NCI-H128 (cell line): ENCODE measurements around the gene PTPRD.

ENCODE experiments used
- DNase-seq: peaks from one replicate; lab custom pipeline; 2025; ENCODE audit not compliant: unreplicated experiment; lab: John Stamatoyannopoulos, UW

PTPRD gene

GRCh38 chr9:10612641-10613398 lies at the start of gene PTPRD:
Gene PTPRD (minus strand): TSS chr9:10613002.
- peak; percentile 19 for DNase-seq

- no peak for DNase-seq
Observed at GRCh38 chr9:10661994-10662393, 49.2 kb upstream of the PTPRD start.

GRCh38 chr9:10661376-10661775 lies 48.6 kb upstream of the PTPRD start:
- no peak for DNase-seq

DNA sequence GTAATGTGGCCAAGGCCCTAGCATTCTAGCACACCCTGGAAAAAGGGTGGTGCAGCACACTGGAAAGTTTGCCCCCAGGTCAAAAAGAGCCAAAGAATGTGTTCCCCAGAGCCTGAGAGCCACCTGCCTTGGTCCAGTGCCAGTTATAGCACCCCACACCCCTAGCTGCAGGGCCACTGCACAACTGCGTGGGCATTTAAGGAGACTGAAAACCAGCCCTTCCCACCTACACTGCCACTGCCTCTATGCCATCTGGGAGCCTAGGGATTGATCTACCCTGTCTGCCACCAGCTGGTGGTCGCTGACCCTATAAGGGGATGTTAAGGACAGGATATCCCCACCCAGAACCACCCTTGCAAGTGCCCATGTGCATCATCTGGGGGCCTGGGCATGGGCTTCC lies 38.2 kb upstream of the PTPRD start:
- DNase-seq: no peak

DNA sequence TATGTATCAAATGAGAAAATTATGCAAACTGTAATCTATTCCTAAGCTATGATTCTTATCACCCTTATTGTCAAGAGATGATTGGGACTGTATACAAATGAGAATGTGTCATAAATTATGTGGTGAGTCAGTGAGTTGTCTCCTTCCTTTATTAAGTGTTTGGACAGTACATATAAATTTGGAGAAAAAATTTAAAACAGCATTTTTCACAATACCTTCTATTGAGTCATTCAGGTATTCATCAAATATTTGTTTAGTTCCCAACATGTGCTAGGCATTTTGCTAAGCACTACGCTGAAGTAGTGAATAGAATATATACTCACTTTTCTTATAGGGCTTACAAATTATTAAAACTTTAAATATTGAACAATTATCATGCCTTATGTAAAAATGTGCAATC lies 36.3 kb upstream of the PTPRD start:
- DNase-seq: no peak

DNA sequence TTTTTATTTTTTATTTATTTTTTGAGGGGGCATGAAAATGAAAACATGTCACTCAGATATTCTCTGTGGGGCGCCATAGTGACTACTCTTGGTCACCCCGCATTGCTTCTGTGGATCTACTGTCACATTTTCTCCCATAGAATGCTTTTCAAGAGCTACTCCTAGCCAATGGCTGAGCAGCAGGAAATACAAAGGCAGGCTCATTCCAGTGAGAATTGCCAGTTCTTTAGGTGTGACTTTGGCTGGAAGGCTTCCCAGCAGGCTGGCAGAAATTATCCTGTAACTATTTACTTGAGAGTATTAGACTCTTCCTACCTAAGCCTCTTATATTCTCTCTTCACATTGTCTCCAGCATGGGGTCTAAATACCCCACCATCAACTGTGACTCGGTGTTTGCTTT lies 21.0 kb upstream of the PTPRD start:
- no peak for DNase-seq

- DNase-seq: no peak
Observed at GRCh38 chr9:10614196-10614800, 1.5 kb upstream of the PTPRD start.

DNA sequence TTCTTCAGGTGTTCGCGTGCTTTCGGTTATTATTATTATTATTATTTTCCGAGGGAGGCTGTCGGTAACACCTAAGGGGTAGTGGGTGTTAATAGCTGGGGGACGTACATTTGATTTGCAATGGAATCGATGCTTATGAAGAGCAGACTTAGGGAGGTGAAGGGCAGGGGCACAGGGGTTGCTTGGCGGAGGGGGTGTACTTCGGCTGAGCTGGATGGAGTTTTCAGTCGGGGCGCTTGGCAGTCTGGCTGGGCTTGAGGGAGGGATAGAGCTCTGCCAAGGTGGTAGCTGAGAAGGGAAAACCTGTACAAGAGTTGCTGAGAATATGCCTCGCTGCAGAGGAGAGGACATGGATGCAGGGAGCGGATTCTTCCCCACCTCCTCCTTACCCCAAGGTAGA lies 617 bp upstream of the PTPRD start:
- DNase-seq: no peak

DNA sequence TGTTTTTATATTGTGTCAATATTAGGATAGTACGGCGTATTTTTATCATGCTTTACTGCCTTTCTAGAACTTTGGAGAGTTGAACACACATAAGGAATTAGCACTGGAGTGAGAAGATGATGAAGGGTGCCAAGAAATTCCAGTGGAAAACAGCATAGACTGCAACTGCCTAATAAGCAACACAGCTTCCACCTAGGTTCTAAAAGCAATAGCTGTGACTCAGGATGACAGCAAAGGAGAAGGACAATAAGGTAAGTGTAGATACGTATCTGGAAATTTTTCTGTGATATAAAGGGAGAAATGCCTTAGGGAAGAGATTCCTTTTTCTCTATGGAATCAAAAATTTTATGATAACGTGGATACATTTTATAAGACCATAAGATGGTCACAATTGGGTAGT lies 7.4 kb downstream of the PTPRD start:
- no peak for DNase-seq

GRCh38 chr9:10604927-10605326 lies 7.9 kb downstream of the PTPRD start:
- no peak for DNase-seq

GRCh38 chr9:10597801-10598200 lies 15.0 kb downstream of the PTPRD start:
- DNase-seq: no peak

DNA sequence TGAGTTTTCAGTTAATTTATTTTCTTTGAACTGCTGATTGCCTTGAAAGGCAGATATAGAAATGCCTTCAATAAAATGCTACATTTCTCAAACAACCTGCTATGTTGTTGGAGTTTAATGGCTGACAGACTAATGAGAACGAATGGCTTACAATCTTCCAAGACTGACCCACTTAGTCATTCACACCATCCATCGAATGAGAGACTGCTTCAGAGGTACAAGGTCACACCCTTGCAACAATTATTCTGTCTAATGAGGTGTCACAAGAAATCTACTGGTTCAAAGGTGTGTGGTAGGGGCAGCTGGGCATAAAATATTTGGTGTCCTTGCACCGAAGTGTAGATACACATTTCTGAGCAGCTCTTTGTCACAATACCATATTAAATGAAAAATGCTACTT lies 18.3 kb downstream of the PTPRD start:
- no peak for DNase-seq

DNA sequence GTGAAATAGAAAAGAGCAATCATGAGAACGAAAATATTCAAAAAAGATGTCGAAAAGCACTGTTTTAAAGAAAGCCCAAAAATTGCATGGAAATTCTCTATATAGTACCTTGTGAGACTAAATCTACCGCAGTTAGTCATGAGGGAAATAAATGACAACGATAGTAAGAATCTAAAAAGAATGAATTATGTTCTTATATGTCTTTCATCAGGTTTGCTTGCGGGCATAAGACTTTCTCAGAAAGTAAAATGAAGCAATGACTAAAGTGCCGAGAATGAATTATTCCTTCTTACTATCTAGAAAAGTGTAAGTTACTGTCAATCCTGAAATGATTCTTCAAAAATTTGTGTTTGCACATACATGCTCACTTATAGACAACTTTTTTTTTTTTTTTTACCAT lies 26.4 kb downstream of the PTPRD start:
- DNase-seq: no peak

- DNase-seq: no peak
Observed at GRCh38 chr9:10571699-10572098, 41.1 kb downstream of the PTPRD start.

DNA sequence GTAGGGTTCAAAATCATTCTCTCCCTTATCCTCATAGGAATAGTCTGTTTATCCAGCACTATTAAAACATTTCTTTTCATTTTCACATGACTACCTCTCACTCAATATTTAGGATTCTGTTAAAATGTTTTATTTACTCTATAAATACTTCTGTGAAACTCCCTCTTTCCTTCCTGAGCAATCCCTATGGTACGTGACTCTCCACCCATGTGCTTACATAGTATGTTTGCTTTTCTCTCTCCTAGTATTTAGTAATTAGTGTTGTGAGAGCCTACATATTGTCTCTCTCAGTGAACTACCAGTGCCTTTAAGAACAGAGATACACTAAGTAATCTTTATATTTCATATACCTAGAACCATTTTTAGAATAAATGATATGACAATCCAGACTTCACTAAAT lies 46.0 kb downstream of the PTPRD start:
- DNase-seq: no peak

DNA sequence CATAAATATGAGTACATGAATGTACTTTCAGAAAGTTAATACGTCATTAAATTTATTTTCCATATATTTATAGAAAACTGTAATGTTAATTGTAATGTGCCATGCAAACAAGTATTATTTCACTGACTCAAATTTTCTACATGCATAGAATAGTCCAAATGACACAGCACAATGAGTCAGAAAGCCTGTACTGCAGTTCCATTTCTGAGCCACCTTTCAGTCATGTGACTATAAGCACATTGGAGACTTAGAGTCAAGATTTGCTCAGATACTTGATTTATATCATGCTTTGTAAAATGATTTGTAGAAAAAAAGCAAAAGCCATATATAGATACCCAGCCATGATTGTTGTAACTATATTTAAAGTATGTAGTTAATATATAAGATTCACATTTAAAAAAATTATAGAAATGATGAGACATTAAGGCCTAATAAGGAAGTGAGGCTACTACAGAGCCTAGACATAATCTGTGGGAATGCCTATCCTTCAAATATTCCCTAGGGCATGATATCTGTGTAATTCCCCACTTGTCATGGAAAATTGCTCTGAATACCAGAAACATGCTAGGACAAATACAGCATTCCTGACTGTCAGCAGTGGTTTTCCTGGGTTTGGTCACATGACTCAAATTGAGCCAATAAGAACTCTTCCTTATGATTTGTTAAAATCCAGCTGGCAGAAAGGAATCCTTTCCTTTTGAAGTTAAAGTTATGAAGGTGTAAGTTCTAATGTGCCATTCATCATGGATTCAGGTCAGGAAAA lies 50.0 kb downstream of the PTPRD start:
- no peak for DNase-seq

GRCh38 chr9:10548348-10548747 lies 64.5 kb downstream of the PTPRD start:
- DNase-seq: no peak

GRCh38 chr9:10538073-10538472 lies 74.7 kb downstream of the PTPRD start:
- no peak for DNase-seq

- DNase-seq: no peak
Observed at GRCh38 chr9:10534850-10535249, 78.0 kb downstream of the PTPRD start.

DNA sequence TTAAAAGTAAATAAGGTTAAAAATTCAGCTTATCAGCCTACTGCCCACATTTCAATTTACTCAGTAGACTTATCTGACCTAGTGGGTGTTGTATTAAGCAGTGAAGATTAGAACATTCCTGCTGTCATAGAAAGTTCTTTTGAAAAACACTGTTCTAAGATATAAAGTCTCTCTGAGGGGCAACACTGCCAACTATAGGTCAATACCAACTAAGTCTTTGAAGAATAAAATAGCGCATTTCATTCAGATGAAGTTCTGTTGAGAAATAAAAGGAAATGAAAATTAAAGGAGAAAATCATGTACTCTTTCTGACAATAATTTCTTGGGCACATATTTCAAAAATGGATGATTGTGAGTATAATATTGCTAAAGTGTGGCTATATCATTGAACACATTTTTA lies 86.8 kb downstream of the PTPRD start:
- DNase-seq: no peak

DNA sequence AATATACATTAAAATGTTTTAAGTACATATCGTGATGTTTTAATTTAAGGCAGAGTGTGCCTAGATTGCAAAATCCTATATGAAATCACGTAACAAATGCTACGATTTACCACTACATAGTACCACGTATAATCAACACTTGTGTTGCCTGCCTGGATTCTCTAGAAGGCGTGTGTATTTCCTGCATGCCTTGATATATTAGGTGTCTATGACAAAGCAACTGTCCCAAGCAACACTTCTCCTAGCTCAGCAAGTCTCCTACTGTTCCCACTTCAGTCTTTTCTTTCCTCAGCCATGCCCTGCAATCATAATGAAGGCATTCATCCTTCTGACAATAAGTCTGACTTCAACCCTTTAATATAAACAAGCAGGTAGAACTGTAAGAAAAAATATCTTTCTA lies 89.6 kb downstream of the PTPRD start:
- DNase-seq: no peak

DNA sequence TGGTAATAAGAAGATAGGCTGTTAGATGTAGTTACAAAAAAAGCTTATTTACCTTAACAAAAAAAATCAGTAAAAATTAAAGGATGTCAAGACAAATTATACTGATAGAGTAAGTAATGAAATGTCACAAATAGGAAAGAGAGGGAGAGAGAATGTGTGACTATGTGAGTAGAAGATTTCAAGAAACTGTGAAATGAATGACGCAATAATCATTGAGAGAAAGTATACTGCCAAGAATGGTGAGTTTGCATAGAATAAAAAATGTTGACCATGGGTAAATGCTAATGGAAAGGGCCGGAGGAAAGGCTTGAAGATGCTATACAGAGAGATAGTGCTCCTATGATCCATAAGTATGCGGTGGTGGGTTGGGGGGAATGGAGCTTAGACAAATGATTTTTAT lies 100.7 kb downstream of the PTPRD start:
- no peak for DNase-seq
